ENCODE results near the gene ZNF106.

- no peak for TF ChIP-seq CTCF (IDR thresholded peaks at IDR 0.05; ENCODE audit: low read depth, low read length)
- TF ChIP-seq MAX (IDR thresholded peaks at IDR 0.05; ENCODE audit: low read depth, low read length): no peak
- TF ChIP-seq POLR2A (IDR thresholded peaks at IDR 0.05; ENCODE audit: extremely low read depth, insufficient read length): no peak
These were observed 71.6 kb downstream of the ZNF106 start for GRCh38 chr15:42419369-42419768.

All from NB4 (cell line).